NB4 (cell line): ENCODE data around the gene TRPM1.

Source experiments
- DNase-seq: peaks from one replicate; pipeline ENCODE4 v3.0.0; 2010; ENCODE audit warnings: low read depth
- H3K4me3 ChIP-seq: one replicate; pipeline ENCODE4 v1.5.1; 2011; ENCODE audit warnings: mild to moderate bottlenecking, low read depth, low read length, moderate library complexity
- MYC ChIP-seq: IDR thresholded peaks from 2 replicates; pipeline ENCODE4 v1.6.1; 2011; ENCODE audit warnings: low read depth, low read length
- POLR2A ChIP-seq: IDR thresholded peaks from 2 replicates; pipeline ENCODE4 v1.6.1; 2011; ENCODE audit warnings: mild to moderate bottlenecking; ENCODE audit not compliant: insufficient read length; ENCODE audit errors: extremely low read depth
- TF ChIP-seq, protein P1 (sequence below): IDR thresholded peaks from one replicate; pipeline ENCODE4 v1.5.1; 2012; ENCODE audit warnings: low read depth, low read length
- TF ChIP-seq, protein P2 (sequence below): IDR thresholded peaks from 2 replicates; pipeline ENCODE4 v1.6.1; 2011; ENCODE audit warnings: low read depth, low read length

Gene TRPM1

DNA sequence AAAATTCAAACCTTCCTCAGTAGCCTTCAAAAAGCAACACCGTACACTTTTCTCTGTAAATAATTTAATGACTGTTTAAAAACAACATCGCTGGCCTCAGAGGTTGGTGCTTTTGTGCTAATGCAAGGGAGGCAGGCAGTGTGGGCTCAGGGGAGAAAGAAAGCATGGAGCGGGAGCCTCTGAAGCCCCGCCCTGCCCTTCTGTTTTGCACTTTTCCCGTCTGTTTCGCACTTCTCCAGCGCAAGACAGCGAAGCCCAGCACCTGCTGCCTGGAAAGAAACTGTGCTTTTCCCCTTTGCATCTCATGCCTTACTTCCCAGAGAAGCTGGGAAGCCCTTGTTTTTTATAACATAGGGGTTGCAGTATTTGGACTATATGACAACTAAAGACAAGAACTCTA is 23.1 kb downstream of the TRPM1 start:
- no peak for DNase-seq
- TF ChIP-seq, protein P1, sequence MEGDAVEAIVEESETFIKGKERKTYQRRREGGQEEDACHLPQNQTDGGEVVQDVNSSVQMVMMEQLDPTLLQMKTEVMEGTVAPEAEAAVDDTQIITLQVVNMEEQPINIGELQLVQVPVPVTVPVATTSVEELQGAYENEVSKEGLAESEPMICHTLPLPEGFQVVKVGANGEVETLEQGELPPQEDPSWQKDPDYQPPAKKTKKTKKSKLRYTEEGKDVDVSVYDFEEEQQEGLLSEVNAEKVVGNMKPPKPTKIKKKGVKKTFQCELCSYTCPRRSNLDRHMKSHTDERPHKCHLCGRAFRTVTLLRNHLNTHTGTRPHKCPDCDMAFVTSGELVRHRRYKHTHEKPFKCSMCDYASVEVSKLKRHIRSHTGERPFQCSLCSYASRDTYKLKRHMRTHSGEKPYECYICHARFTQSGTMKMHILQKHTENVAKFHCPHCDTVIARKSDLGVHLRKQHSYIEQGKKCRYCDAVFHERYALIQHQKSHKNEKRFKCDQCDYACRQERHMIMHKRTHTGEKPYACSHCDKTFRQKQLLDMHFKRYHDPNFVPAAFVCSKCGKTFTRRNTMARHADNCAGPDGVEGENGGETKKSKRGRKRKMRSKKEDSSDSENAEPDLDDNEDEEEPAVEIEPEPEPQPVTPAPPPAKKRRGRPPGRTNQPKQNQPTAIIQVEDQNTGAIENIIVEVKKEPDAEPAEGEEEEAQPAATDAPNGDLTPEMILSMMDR: no peak
- TF ChIP-seq, protein P2, sequence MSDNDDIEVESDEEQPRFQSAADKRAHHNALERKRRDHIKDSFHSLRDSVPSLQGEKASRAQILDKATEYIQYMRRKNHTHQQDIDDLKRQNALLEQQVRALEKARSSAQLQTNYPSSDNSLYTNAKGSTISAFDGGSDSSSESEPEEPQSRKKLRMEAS: no peak
- TF ChIP-seq MYC (no peak), POLR2A (no peak)
- H3K4me3 ChIP-seq: no peak overlapping the region

DNA sequence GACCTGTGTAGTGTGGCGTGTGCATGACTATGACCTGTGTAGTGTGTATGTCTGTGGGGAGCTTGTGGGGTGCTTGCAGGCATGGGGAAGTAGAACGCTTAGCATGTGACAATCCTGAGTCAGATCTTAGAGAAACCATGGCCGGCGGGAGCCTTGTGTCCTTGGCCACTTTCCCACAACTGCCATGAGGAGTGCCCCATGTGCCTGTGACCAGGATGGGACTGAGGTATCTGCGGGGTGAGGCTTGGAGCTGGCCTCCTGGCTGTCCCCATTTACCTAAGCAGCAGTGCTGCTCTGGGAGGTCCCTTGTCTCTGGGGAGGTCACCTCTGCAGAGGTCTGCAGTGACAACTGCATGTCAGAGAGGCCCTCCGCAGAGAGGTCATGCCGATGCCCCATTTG is 23.6 kb downstream of the TRPM1 start:
- H3K4me3 ChIP-seq: no peak overlapping the region
- no peak for DNase-seq
- TF ChIP-seq, protein P2: no peak
- TF ChIP-seq MYC (no peak), POLR2A (no peak)
- TF ChIP-seq, protein P1: no peak

GRCh38 chr15:31077181-31077580 is 24.3 kb downstream of the TRPM1 start:
- H3K4me3 ChIP-seq: no peak overlapping the region
- TF ChIP-seq MYC: no peak
- no peak for TF ChIP-seq POLR2A
- TF ChIP-seq, protein P2: no peak
- TF ChIP-seq, protein P1: no peak
- DNase-seq: no peak

DNA sequence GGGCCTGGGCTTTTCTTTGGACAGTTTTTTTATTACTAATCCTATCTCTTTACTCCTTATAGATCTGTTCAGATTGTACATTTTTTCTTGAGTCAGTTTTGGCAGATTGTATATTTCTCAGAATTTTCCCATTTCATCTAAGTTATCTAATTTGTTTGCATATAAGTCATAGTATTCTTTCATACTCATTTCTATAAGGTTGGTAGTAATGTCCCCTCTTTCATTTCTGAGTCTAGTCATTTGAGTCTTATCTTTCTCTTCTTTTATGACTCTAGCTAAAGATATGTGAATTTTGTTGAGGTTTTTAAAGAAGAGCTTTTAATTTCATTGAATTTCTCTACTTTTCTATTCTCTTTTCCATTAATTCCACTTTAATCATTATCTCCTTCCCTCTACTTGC is 27.2 kb downstream of the TRPM1 start:
- no peak overlapping the region for H3K4me3 ChIP-seq
- DNase-seq: no peak
- no peak for TF ChIP-seq POLR2A
- TF ChIP-seq, protein P2: no peak

DNA sequence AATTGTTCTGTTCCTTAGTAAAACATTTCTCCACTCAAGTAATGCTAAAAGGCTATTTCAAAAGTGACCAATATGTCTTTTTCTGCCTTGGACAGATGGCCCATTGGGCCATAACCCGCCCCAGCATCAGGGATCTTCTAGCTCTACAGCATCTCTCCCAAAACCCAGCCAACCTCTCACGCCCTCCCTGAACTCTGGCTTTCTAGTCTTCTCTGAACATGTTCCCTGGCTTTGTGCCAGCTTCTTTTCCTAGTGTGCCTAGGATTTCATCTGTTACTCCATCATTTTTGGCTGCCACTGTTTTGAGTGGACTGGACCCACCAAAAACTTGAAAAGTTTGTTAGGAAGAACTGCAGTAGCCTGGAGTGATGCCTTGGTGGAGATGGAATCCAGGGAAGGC is 30.7 kb downstream of the TRPM1 start:
- H3K4me3 ChIP-seq: no peak overlapping the region
- TF ChIP-seq, protein P1: no peak
- TF ChIP-seq, protein P2: no peak
- no peak for TF ChIP-seq POLR2A
- no peak for TF ChIP-seq MYC
- no peak for DNase-seq

DNA sequence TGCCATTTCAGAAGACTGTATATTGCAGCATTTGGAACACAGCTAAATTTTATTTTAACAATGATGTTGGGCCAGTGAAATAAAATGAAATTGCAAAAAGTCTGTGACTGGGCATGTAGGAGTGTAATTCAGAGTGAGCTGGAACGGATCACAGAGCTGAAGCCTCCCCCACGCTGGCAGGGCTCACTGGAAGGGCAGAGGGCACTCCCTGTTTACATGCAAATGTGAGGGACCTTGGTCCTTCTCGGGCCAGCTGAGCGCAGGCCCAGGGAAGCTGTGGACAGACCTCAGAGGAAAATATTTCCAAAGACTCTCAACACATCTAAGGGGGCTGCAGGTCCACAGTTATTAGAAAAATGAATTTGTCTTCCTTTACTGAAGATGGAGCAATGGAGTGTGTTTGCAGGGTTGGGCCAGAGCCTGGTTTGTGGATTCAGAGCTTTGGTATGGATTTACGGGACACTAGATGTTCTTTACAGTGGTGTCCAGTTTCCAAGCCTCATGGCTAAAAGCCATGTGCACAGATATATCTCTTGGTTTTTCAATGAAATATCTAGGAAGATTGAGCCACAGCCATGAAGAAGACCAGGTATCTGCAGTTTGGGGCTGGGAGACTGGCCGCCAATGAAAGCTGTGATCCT is 32.0 kb downstream of the TRPM1 start:
- no peak for DNase-seq
- H3K4me3 ChIP-seq: no peak overlapping the region
- TF ChIP-seq, protein P1: no peak
- TF ChIP-seq MYC: no peak
- no peak for TF ChIP-seq POLR2A
